GM21367 (cell line): ENCODE results near the gene MAP4K2.
"Not testable (repeated sequence)": the region's sequence is repeated elsewhere in the genome, so short reads cannot be mapped to it uniquely, and the experiment has no call there.

Experiments used
- ATAC-seq: cut with Tn5 transposase; IDR thresholded peaks from one replicate; pipeline ENCODE4 v1.9.1; 2021; ENCODE audit not compliant: unreplicated experiment

The MAP4K2 gene

GRCh38 chr11:64838600-64839334 is 35.8 kb upstream of the MAP4K2 start:
- no peak for ATAC-seq

GRCh38 chr11:64837887-64838351 is 34.9 kb upstream of the MAP4K2 start:
- ATAC-seq, result no peak

- no peak for ATAC-seq
Observed at GRCh38 chr11:64836448-64837072, 33.5 kb upstream of the MAP4K2 start.

- no peak for ATAC-seq
Observed at GRCh38 chr11:64835616-64836447, 32.8 kb upstream of the MAP4K2 start.

- ATAC-seq, result no peak
Observed at GRCh38 chr11:64834723-64835615, 32.0 kb upstream of the MAP4K2 start.

GRCh38 chr11:64834031-64834722 is 31.2 kb upstream of the MAP4K2 start:
- ATAC-seq, result no peak

- no peak for ATAC-seq
Observed at GRCh38 chr11:64833509-64833908, 30.5 kb upstream of the MAP4K2 start.

- no peak for ATAC-seq
Observed at GRCh38 chr11:64833198-64833502, 30.1 kb upstream of the MAP4K2 start.

- ATAC-seq, result no peak
Observed at GRCh38 chr11:64832467-64833197, 29.6 kb upstream of the MAP4K2 start.

GRCh38 chr11:64831411-64831891 is 28.4 kb upstream of the MAP4K2 start:
- no peak for ATAC-seq

GRCh38 chr11:64829536-64830251 is 26.7 kb upstream of the MAP4K2 start:
- no peak for ATAC-seq

- ATAC-seq, result no peak
Observed at GRCh38 chr11:64827451-64827839, 24.4 kb upstream of the MAP4K2 start.

GRCh38 chr11:64826578-64827450 is 23.8 kb upstream of the MAP4K2 start:
- ATAC-seq, result no peak

GRCh38 chr11:64826062-64826461 is 23.0 kb upstream of the MAP4K2 start:
- no peak for ATAC-seq

GRCh38 chr11:64823568-64824119 is 20.6 kb upstream of the MAP4K2 start:
- ATAC-seq, result no peak

- ATAC-seq, result no peak
Observed at GRCh38 chr11:64817476-64817875, 14.5 kb upstream of the MAP4K2 start.

GRCh38 chr11:64815433-64815832 is 12.4 kb upstream of the MAP4K2 start:
- ATAC-seq, result not testable (repeated sequence)
